Trophoblast cell (in vitro differentiated cells and primary cell): Measurements from ENCODE around the gene ST6GALNAC1.

Experiments used
- DNase-seq, 2 donors: peaks; one replicate each; pipeline ENCODE4 v3.0.0-alpha.2; 2016
- H2AFZ ChIP-seq: 2 replicates; pipeline ENCODE4 v1.6.1; 2013; ENCODE audit warnings: low read length, moderate library complexity, mild to moderate bottlenecking; ENCODE audit not compliant: insufficient read depth, poor library complexity
- H2AK5ac ChIP-seq: 2 replicates; pipeline ENCODE4 v1.6.1; 2013; ENCODE audit warnings: mild to moderate bottlenecking, low read length
- H2BK120ac ChIP-seq: 2 replicates; pipeline ENCODE4 v1.6.1; 2013; ENCODE audit warnings: low read length, mild to moderate bottlenecking, moderate library complexity; ENCODE audit not compliant: insufficient read depth, poor library complexity
- H2BK12ac ChIP-seq: 2 replicates; pipeline ENCODE4 v1.6.1; 2013; ENCODE audit warnings: mild to moderate bottlenecking, low read length, moderate library complexity
- H2BK5ac ChIP-seq: 2 replicates; pipeline ENCODE4 v1.6.1; 2013; ENCODE audit warnings: low read length, low read depth, moderate library complexity, mild to moderate bottlenecking; ENCODE audit not compliant: poor library complexity
- H3K14ac ChIP-seq: 2 replicates; pipeline ENCODE4 v1.6.1; 2013; ENCODE audit warnings: mild to moderate bottlenecking, low read length
- H3K18ac ChIP-seq: 2 replicates; pipeline ENCODE4 v1.6.1; 2013; ENCODE audit warnings: mild to moderate bottlenecking, low read length
- H3K23ac ChIP-seq: 2 replicates; pipeline ENCODE4 v1.6.1; 2013; ENCODE audit warnings: low read length
- H3K27ac ChIP-seq: 2 replicates; pipeline ENCODE4 v1.5.1; 2013; ENCODE audit warnings: low read depth, mild to moderate bottlenecking, inconsistent platforms, low read length, moderate library complexity
- H3K27me3 ChIP-seq: 2 replicates; pipeline ENCODE4 v1.6.1; 2013; ENCODE audit warnings: inconsistent platforms, mild to moderate bottlenecking, low read length, moderate library complexity; ENCODE audit not compliant: insufficient read depth
- H3K36me3 ChIP-seq, 2 experiments: 1 replicate in 1 of 2; 2 replicates in 1 of 2; pipeline ENCODE4 v1.6.1; 2013; ENCODE audit warnings: low read length in 2 of 2, mild to moderate bottlenecking in 2 of 2, moderate library complexity in 1 of 2; ENCODE audit not compliant: insufficient read depth in 2 of 2, control insufficient read depth in 1 of 2
- H3K4ac ChIP-seq: 2 replicates; pipeline ENCODE4 v1.6.1; 2013; ENCODE audit warnings: low read depth, mild to moderate bottlenecking, low read length, moderate library complexity
- H3K4me1 ChIP-seq, 2 experiments: 1 replicate in 1 of 2; 2 replicates in 1 of 2; pipeline ENCODE4 v1.6.1; 2013; ENCODE audit warnings: low read length in 2 of 2, mild to moderate bottlenecking in 2 of 2, moderate library complexity in 1 of 2; ENCODE audit not compliant: insufficient read depth in 2 of 2, control insufficient read depth in 1 of 2
- H3K4me2 ChIP-seq: 2 replicates; pipeline ENCODE4 v1.6.1; 2013; ENCODE audit warnings: inconsistent platforms, mild to moderate bottlenecking, low read length, moderate library complexity
- H3K4me3 ChIP-seq: 2 replicates; pipeline ENCODE4 v1.5.1; 2013; ENCODE audit warnings: mild to moderate bottlenecking, low read depth, low read length, inconsistent platforms
- H3K79me1 ChIP-seq: one replicate; pipeline ENCODE4 v1.6.1; 2013; ENCODE audit warnings: low read length
- H3K79me2 ChIP-seq: 2 replicates; pipeline ENCODE4 v1.6.1; 2013; ENCODE audit warnings: low read length, mild to moderate bottlenecking; ENCODE audit not compliant: control insufficient read depth, insufficient read depth, poor library complexity
- H3K9ac ChIP-seq: 2 replicates; pipeline ENCODE4 v1.6.1; 2013; ENCODE audit warnings: mild to moderate bottlenecking, low read length
- H3K9me3 ChIP-seq: 2 replicates; pipeline ENCODE4 v1.6.1; 2013; ENCODE audit warnings: low read depth, mild to moderate bottlenecking, control low read depth, inconsistent platforms, low read length; ENCODE audit not compliant: insufficient read depth
- H4K12ac ChIP-seq: 2 replicates; pipeline ENCODE4 v1.6.1; 2013; ENCODE audit warnings: low read depth, mild to moderate bottlenecking, low read length, moderate library complexity
- H4K8ac ChIP-seq: 2 replicates; pipeline ENCODE4 v1.6.1; 2013; ENCODE audit warnings: low read depth, mild to moderate bottlenecking, low read length, moderate library complexity
- H4K91ac ChIP-seq: one replicate; pipeline ENCODE4 v1.6.1; 2013; ENCODE audit warnings: low read depth, mild to moderate bottlenecking, low read length, moderate library complexity
- WGBS: extraction: QIAGEN DNeasy Blood & Tissue Kit; methylation state at CpG from one replicate; pipeline ENCODE4 v1.1.7; 2013; ENCODE audit warnings: missing lambda C conversion rate; ENCODE audit not compliant: insufficient read length, insufficient coverage; ENCODE audit errors: extremely low coverage; 5-methylcytosine and 5-hydroxymethylcytosine counted together

ST6GALNAC1 gene

DNA sequence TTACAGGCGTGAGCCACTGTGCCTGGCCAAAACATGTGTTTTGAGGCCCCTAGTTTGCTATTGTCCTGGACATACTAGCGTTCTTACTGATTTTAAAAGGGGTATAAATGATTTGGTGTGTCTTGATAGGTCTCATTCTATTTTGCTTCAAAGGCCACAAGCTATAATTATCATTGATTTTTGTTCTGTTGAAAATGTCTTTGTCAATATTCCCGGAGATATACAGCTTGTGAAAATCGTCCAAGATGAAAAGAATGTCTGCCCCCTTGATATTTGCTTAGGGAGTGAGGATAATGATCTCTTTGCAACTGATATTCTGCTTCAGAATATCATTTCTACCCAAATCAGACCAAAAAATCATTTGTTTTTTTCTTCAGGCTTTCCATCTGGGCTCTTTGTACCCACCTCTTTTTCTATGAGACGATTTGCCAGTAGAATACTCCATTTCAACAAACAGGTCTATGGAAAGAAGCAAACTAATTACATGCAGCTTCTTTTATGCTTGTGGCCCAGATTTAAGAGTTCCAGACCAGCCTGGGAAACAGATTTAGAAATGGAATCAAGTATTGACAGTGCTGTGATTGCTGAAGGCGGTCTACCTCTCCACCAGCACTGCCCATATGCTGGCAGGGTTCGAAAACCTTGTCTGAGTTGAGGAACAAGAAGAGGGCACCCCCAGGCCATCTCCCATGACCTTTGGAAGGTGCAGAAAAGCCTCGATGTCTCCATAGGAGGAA lies 14.1 kb upstream of the ST6GALNAC1 start:
- H3K18ac ChIP-seq: no peak overlapping the region
- no peak overlapping the region for H3K23ac ChIP-seq
- peaks cover 16 to 17% of the 10 kb centered on the region in 2 experiments for H3K4me1 ChIP-seq
- H3K36me3 ChIP-seq: no peaks in the 10 kb centered on the region
- no peak overlapping the region for H4K91ac ChIP-seq
- no peak overlapping the region for H3K4me2 ChIP-seq
- H4K12ac ChIP-seq: no peak overlapping the region
- H3K9ac ChIP-seq: no peak overlapping the region
- H2BK12ac ChIP-seq: peak overlapping the region; percentile 37
- no peak overlapping the region for H3K4ac ChIP-seq
- no peaks in the 10 kb centered on the region for H3K79me2 ChIP-seq
- no peak overlapping the region for H2BK5ac ChIP-seq
- H3K27me3 ChIP-seq: no peaks in the 10 kb centered on the region
- H4K8ac ChIP-seq: no peak overlapping the region
- DNase-seq: no peak
- H2AK5ac ChIP-seq: no peak overlapping the region
- no peak overlapping the region for H2AFZ ChIP-seq
- H3K4me3 ChIP-seq: no peak overlapping the region
- peaks cover 2% of the 10 kb centered on the region for H3K79me1 ChIP-seq
- no CpG with 5 or more reads among the region's 8 CpGs for WGBS
- no peak overlapping the region for H3K27ac ChIP-seq
- H3K14ac ChIP-seq: no peak overlapping the region
- H2BK120ac ChIP-seq: peak overlapping the region; percentile 28
- H3K9me3 ChIP-seq: no peaks in the 10 kb centered on the region

DNA sequence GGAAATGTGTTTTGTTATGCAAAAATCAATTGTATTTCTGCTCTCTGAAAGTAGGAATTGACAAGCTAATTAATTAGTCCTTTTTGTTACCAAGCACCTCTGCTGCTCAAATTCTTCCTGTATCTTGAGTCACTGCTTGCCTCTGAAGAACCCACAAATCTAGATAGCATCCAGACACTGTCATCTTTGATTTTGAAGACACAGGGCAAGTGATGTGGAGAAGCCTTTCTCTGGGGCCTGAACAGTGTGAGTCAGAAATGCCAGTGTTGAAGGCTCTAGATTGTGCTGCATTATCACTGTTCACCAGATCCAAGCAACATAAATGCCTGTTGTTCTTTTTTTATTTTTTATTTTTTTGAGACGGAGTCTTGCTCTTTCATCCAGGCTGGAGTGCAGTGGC lies 10.9 kb upstream of the ST6GALNAC1 start:
- no peak overlapping the region for H3K4me3 ChIP-seq
- H3K79me1 ChIP-seq: no peaks in the 10 kb centered on the region
- no peak overlapping the region for H3K14ac ChIP-seq
- no peak overlapping the region for H3K23ac ChIP-seq
- peaks cover 4% of the 10 kb centered on the region for H3K27me3 ChIP-seq
- H3K27ac ChIP-seq: no peak overlapping the region
- DNase-seq: peak in 1 of 2 donors; percentile 59
- no peak overlapping the region for H4K8ac ChIP-seq
- H3K18ac ChIP-seq: no peak overlapping the region
- H3K79me2 ChIP-seq: no peaks in the 10 kb centered on the region
- peaks cover 9 to 11% of the 10 kb centered on the region in 2 experiments for H3K4me1 ChIP-seq
- no CpG with 5 or more reads among the region's 1 CpG for WGBS
- H2AK5ac ChIP-seq: no peak overlapping the region
- no peak overlapping the region for H3K4me2 ChIP-seq
- no peak overlapping the region for H2AFZ ChIP-seq
- H2BK12ac ChIP-seq: no peak overlapping the region
- H4K12ac ChIP-seq: no peak overlapping the region
- H2BK120ac ChIP-seq: no peak overlapping the region
- H3K9ac ChIP-seq: no peak overlapping the region
- no peak overlapping the region for H2BK5ac ChIP-seq
- H3K36me3 ChIP-seq: no peaks in the 10 kb centered on the region
- no peaks in the 10 kb centered on the region for H3K9me3 ChIP-seq
- no peak overlapping the region for H3K4ac ChIP-seq
- H4K91ac ChIP-seq: no peak overlapping the region

DNA sequence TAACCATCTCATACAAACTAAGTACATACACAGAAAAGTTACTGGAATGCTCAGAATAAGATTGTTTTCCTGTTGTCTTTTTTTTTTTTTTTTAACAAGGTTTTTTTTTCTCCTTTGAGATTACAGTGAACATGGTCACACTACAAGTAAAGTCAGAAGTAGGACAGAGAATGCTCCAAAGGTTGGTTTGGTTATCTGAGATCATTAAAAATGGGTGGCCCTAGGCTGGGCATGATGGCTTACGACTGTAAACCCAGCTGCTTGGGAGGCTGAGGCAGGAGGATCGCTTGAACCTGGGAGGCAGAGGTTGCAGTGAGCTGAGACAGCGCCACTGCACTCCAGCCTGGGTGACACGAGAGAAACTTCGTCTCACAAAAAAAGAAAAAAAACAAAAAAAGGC lies 6.9 kb upstream of the ST6GALNAC1 start:
- Histone ChIP-seq H4K8ac (no peak overlapping the region), H3K4me2 (no peak overlapping the region), H3K4ac (no peak overlapping the region), H3K79me2 (no peaks in the 10 kb centered on the region), H3K4me3 (no peak overlapping the region), H2BK120ac (no peak overlapping the region), H3K18ac (no peak overlapping the region), H3K9ac (no peak overlapping the region), H2BK12ac (no peak overlapping the region), H3K79me1 (no peaks in the 10 kb centered on the region), H2AFZ (no peak overlapping the region), H4K91ac (no peak overlapping the region), H3K4me1 (no peaks in the 10 kb centered on the region), H3K27me3 (peaks cover 4% of the 10 kb centered on the region), H3K14ac (no peak overlapping the region), H2AK5ac (no peak overlapping the region), H3K27ac (no peak overlapping the region), H3K23ac (no peak overlapping the region), H4K12ac (no peak overlapping the region), H3K36me3 (no peaks in the 10 kb centered on the region), H2BK5ac (no peak overlapping the region), H3K9me3 (peaks cover 2% of the 10 kb centered on the region)
- DNase-seq: no peak
- no CpG with 5 or more reads among the region's 5 CpGs for WGBS

DNA sequence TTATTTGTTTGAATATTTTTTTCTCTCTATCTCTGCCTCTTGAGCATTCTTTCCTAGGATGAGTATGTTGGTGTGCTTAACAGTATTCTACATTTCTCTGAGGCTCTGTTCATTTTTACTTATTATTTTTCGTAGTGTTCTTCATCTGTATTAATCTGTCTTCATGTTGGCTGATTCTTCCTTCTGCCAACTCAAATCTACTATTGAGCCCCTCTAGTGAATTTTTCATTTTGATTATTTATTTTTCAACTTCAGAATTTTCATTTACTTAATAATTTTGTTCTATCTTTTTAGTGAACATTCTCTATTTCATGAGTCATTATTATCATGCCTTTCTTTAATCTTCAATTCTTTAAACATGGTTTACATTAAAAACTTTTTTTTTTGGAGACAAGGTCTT lies 3.2 kb upstream of the ST6GALNAC1 start:
- no peak overlapping the region for H2BK120ac ChIP-seq
- no peaks in the 10 kb centered on the region for H3K36me3 ChIP-seq
- H2BK12ac ChIP-seq: no peak overlapping the region
- H2AFZ ChIP-seq: no peak overlapping the region
- no peak overlapping the region for H4K12ac ChIP-seq
- peaks cover 4% of the 10 kb centered on the region for H3K9me3 ChIP-seq
- H4K91ac ChIP-seq: no peak overlapping the region
- no peak overlapping the region for H2BK5ac ChIP-seq
- H4K8ac ChIP-seq: no peak overlapping the region
- no peak overlapping the region for H3K23ac ChIP-seq
- no peaks in the 10 kb centered on the region for H3K79me2 ChIP-seq
- no peak for DNase-seq
- no peak overlapping the region for H3K9ac ChIP-seq
- H3K27me3 ChIP-seq: peaks cover 3% of the 10 kb centered on the region
- H3K18ac ChIP-seq: no peak overlapping the region
- no peak overlapping the region for H3K4ac ChIP-seq
- no peak overlapping the region for H2AK5ac ChIP-seq
- H3K14ac ChIP-seq: no peak overlapping the region
- H3K4me2 ChIP-seq: no peak overlapping the region
- WGBS: no CpG with 5 or more reads among the region's 1 CpG
- no peak overlapping the region for H3K4me3 ChIP-seq
- no peaks in the 10 kb centered on the region for H3K79me1 ChIP-seq
- no peak overlapping the region for H3K27ac ChIP-seq
- no peaks in the 10 kb centered on the region for H3K4me1 ChIP-seq
